Natural killer cell (primary cell): ENCODE measurements around the gene ZNF460. TPM values are rescaled to one million over a fixed set of nuclear protein-coding genes. Genes with fewer than 3 reads are reported as not detected.

Experiments used
- ATAC-seq, 3 donors: fragments of 150-1000 bp in 2 of 3; fragments of 200-7000 bp in 1 of 3; cut with Tn5 transposase; 1 replicate in 1 of 3; 2 replicates in 2 of 3; pipeline ENCODE4 v1.10.0; 2021; ENCODE audit warnings: mild to moderate bottlenecking in 2 of 3, moderate library complexity in 2 of 3
- DNase-seq, 2 donors: peaks; one replicate each; pipeline versions ENCODE4 v3.0.0 to v3.0.0-alpha.2; 2013 to 2021; ENCODE audit warnings: mixed read lengths in 1 of 2
- H3K27ac ChIP-seq: one replicate; pipeline ENCODE4 v1.5.1; 2013; ENCODE audit warnings: mild to moderate bottlenecking, low read length
- H3K27me3 ChIP-seq: one replicate; pipeline ENCODE4 v1.6.1; 2013; ENCODE audit warnings: low read length; ENCODE audit not compliant: control insufficient read depth, insufficient read depth
- H3K36me3 ChIP-seq: one replicate; pipeline ENCODE4 v1.6.1; 2013; ENCODE audit warnings: low read length; ENCODE audit not compliant: control insufficient read depth, insufficient read depth
- H3K4me1 ChIP-seq: one replicate; pipeline ENCODE4 v1.6.1; 2013; ENCODE audit warnings: low read length; ENCODE audit not compliant: control insufficient read depth, insufficient read depth
- H3K4me3 ChIP-seq: one replicate; pipeline ENCODE4 v1.5.1; 2013; ENCODE audit warnings: low read length
- H3K9me3 ChIP-seq: one replicate; pipeline ENCODE4 v1.6.1; 2013; ENCODE audit warnings: low read length; ENCODE audit not compliant: control insufficient read depth, insufficient read depth
- H3K27ac Mint-ChIP-seq, 2 donors: one replicate each; pipeline ENCODE4 v1.8.0; 2022; ENCODE audit warnings: mild to moderate bottlenecking in 2 of 2, mixed read lengths in 2 of 2, moderate library complexity in 1 of 2
- H3K27me3 Mint-ChIP-seq, 2 donors: one replicate each; pipeline ENCODE4 v1.8.0; 2022; ENCODE audit warnings: low read depth in 2 of 2, mixed read lengths in 2 of 2
- H3K36me3 Mint-ChIP-seq: one replicate; pipeline ENCODE4 v1.8.0; 2022; ENCODE audit warnings: mixed read lengths
- H3K4me1 Mint-ChIP-seq, 2 donors: one replicate each; pipeline ENCODE4 v1.8.0; 2022; ENCODE audit warnings: mixed read lengths in 2 of 2
- H3K4me3 Mint-ChIP-seq: one replicate; pipeline ENCODE4 v1.8.0; 2022; ENCODE audit warnings: mild to moderate bottlenecking, moderate library complexity, mixed read lengths
- H3K9me3 Mint-ChIP-seq, 2 donors: one replicate each; pipeline ENCODE4 v1.8.0; 2022; ENCODE audit warnings: mixed read lengths in 2 of 2
- CTCF ChIP-seq: fragments of 200-600 bp; IDR thresholded peaks from one replicate; pipeline ENCODE4 v1.8.0; 2022; ENCODE audit warnings: antibody characterized with exemption
- WGBS: methylation state at CpG from one replicate; pipeline ENCODE4 v1.1.7; 2013; ENCODE audit warnings: missing lambda C conversion rate; ENCODE audit not compliant: insufficient coverage; 5-methylcytosine and 5-hydroxymethylcytosine counted together
- intact Hi-C: fragments of 100-400 bp; cut with micrococcal nuclease; formaldehyde crosslinking; loops from one replicate; pipeline ENCODE4 v1.14.2; 2022
- total RNA-seq, 4 donors: library from RNA; stranded (reverse); fragments of 120-200 nt in 1 of 4; gene quantifications; one replicate each; pipeline versions ENCODE4 v1.2.3 to v1.2.4, GENCODE V29; 2013 to 2022

Gene ZNF460
- total RNA-seq, 3 donors from 2014 or later (not counting 1 experiment from before 2014, with no cell fraction given): 67.8 to 74.1 (median 69.7) TPM

GRCh38 chr19:57263244-57263741 is 17.0 kb upstream of the ZNF460 start:
- TF ChIP-seq CTCF: no peak
- no peak overlapping the region for H3K4me3 ChIP-seq
- WGBS: 89% methylated on average over 1 of the region's 1 CpG
- Mint-ChIP-seq H3K4me1 (peaks cover 0 to 16% of the 10 kb centered on the region in 2 donors), H3K27ac (no peak overlapping the region), H3K9me3 (no peaks in the 10 kb centered on the region), H3K4me3 (no peak overlapping the region), H3K36me3 (peaks cover 7% of the 10 kb centered on the region), H3K27me3 (no peaks in the 10 kb centered on the region)
- no peaks in the 10 kb centered on the region for H3K4me1 ChIP-seq
- no peaks in the 10 kb centered on the region for H3K9me3 ChIP-seq
- intact Hi-C loops: no loop called here
- ATAC-seq (no peak), DNase-seq (no peak)
- no peaks in the 10 kb centered on the region for H3K27me3 ChIP-seq
- no peak overlapping the region for H3K27ac ChIP-seq
- H3K36me3 ChIP-seq: peaks cover 7% of the 10 kb centered on the region

- no peaks in the 10 kb centered on the region for H3K36me3 Mint-ChIP-seq
- H3K4me3 Mint-ChIP-seq: no peak overlapping the region
- Histone ChIP-seq H3K4me1 (no peaks in the 10 kb centered on the region), H3K4me3 (no peak overlapping the region), H3K36me3 (no peaks in the 10 kb centered on the region), H3K9me3 (no peaks in the 10 kb centered on the region), H3K27ac (no peak overlapping the region), H3K27me3 (no peaks in the 10 kb centered on the region)
- no peak for ATAC-seq
- H3K27me3 Mint-ChIP-seq: no peaks in the 10 kb centered on the region
- peaks cover 0 to 9% of the 10 kb centered on the region in 2 donors for H3K4me1 Mint-ChIP-seq
- no peak for TF ChIP-seq CTCF
- intact Hi-C loops: no loop called here
- H3K9me3 Mint-ChIP-seq: no peaks in the 10 kb centered on the region
- H3K27ac Mint-ChIP-seq: no peak overlapping the region
- DNase-seq: no peak
- 86% methylated on average over 3 of the region's 3 CpGs for WGBS
These were observed 13.0 kb upstream of the ZNF460 start for GRCh38 chr19:57267291-57267690.

GRCh38 chr19:57269515-57270250 is 10.6 kb upstream of the ZNF460 start:
- TF ChIP-seq CTCF: no peak
- no peak for ATAC-seq
- H3K4me3 Mint-ChIP-seq: no peak overlapping the region
- Histone ChIP-seq H3K4me1 (no peaks in the 10 kb centered on the region), H3K27me3 (no peaks in the 10 kb centered on the region), H3K9me3 (no peaks in the 10 kb centered on the region), H3K36me3 (no peaks in the 10 kb centered on the region), H3K4me3 (no peak overlapping the region), H3K27ac (no peak overlapping the region)
- H3K27ac Mint-ChIP-seq: no peak overlapping the region
- no peaks in the 10 kb centered on the region for H3K9me3 Mint-ChIP-seq
- no peak for DNase-seq
- peaks cover 0 to 8% of the 10 kb centered on the region in 2 donors for H3K4me1 Mint-ChIP-seq
- H3K27me3 Mint-ChIP-seq: no peaks in the 10 kb centered on the region
- intact Hi-C loops: no loop called here
- 77% methylated on average over 4 of the region's 4 CpGs for WGBS
- no peaks in the 10 kb centered on the region for H3K36me3 Mint-ChIP-seq

DNA sequence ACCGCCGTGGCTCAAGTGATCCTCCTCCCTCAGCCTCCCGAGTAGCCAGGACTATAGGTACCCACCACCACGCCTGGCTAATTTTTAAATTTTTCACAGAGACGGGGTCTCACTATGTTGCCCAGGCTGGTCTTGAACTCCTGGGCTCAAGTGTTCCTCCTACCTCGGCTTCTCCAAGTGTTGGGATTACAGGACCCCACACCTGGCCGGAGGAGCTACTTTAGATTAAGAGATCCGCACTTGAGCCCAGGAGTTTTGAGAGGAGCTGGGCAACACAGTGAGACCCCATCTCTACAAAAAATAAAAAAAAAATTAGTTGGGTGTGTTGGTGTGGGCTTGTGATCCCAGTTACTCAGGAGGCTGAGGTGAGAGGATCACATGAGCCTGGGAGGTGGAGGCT is 9.0 kb upstream of the ZNF460 start:
- ATAC-seq (no peak), DNase-seq (no peak)
- TF ChIP-seq CTCF: no peak
- Mint-ChIP-seq H3K4me1 (no peaks in the 10 kb centered on the region), H3K4me3 (no peak overlapping the region), H3K27ac (no peak overlapping the region), H3K36me3 (no peaks in the 10 kb centered on the region), H3K9me3 (no peaks in the 10 kb centered on the region), H3K27me3 (no peaks in the 10 kb centered on the region)
- intact Hi-C loops: no loop called here
- H3K9me3 ChIP-seq: no peaks in the 10 kb centered on the region
- H3K4me3 ChIP-seq: no peak overlapping the region
- no peaks in the 10 kb centered on the region for H3K4me1 ChIP-seq
- H3K36me3 ChIP-seq: no peaks in the 10 kb centered on the region
- H3K27me3 ChIP-seq: no peaks in the 10 kb centered on the region
- no peak overlapping the region for H3K27ac ChIP-seq
- over 99% methylated on average over 8 of the region's 8 CpGs for WGBS
